Gastrocnemius medialis (tissue), 4 donors: ENCODE measurements around the gene ESF1. TPM values are rescaled to one million over a fixed set of nuclear protein-coding genes. Genes with fewer than 3 reads are reported as not detected.
A peak's percentile ranks its signal among the peaks of the same experiment; 100 is the strongest.

Experiments used
- ATAC-seq, 2 donors: fragments of 150-250 bp; one replicate each; pipeline ENCODE4 v1.9.1; 2016
- DNase-seq, 2 donors: peaks; one replicate each; pipeline ENCODE4 v3.0.0-alpha.2; 2019
- H3K27ac ChIP-seq, 4 donors: fragments of 200-600 bp; sonication (generic); 1 replicate in 1 of 4; 2 replicates in 3 of 4; pipeline ENCODE4 v1.5.1; 2016 to 2018; ENCODE audit warnings: mild to moderate bottlenecking in 2 of 4, moderate library complexity in 1 of 4
- H3K27me3 ChIP-seq, 3 donors: fragments of 200-600 bp; sonication (generic) in 2 of 3; 1 replicate in 1 of 3; 2 replicates in 2 of 3; pipeline versions ENCODE4 v1.5.1 to v1.6.0; 2016 to 2019; ENCODE audit warnings: mild to moderate bottlenecking in 1 of 3, moderate library complexity in 1 of 3
- H3K36me3 ChIP-seq, 2 donors: fragments of 200-600 bp; sonication (generic) in 1 of 2; one replicate each; pipeline ENCODE4 v1.5.1; 2017 to 2018
- H3K4me1 ChIP-seq, 2 donors: fragments of 200-600 bp; sonication (generic) in 1 of 2; one replicate each; pipeline ENCODE4 v1.5.1; 2016 to 2017; ENCODE audit warnings: mild to moderate bottlenecking in 2 of 2
- H3K4me3 ChIP-seq, 4 donors: fragments of 200-600 bp; sonication (generic) in 3 of 4; 1 replicate in 1 of 4; 2 replicates in 3 of 4; pipeline ENCODE4 v1.5.1; 2016 to 2019; ENCODE audit warnings: mild to moderate bottlenecking in 2 of 4
- H3K9me3 ChIP-seq, 3 donors: fragments of 200-600 bp; sonication (generic) in 2 of 3; 1 replicate in 1 of 3; 2 replicates in 2 of 3; pipeline ENCODE4 v1.5.1; 2016 to 2019
- POLR2A ChIP-seq, 2 donors: fragments of 450-650 bp; IDR thresholded peaks; one replicate each; pipeline ENCODE4 v1.6.1; 2017; ENCODE audit warnings: antibody characterized with exemption in 2 of 2, mild to moderate bottlenecking in 2 of 2, moderate library complexity in 2 of 2
- in situ Hi-C, 4 donors: fragments of 200-750 bp; cut with MboI; loops; one replicate each; pipeline versions ENCODE4 v1.15.0 to v1.8.0; 2017; ENCODE audit warnings: low sequenced_read_pairs in 4 of 4
- intact Hi-C: fragments of 100-400 bp; cut with DNase I; formaldehyde crosslinking; loops from one replicate; pipeline ENCODE4 v1.15.1; 2023; ENCODE audit warnings: low total_unique reads
- total RNA-seq, 4 donors: library from RNA; depleted of rRNA; stranded (reverse); fragments of >200 nt; gene quantifications; one replicate each; pipeline versions ENCODE4 v1.1.0 to v1.2.3, GENCODE V29; 2016
- TF ChIP-seq, protein P1 (sequence below), 5 experiments: fragments of 450-650 bp in 3 of 5; fragments of 200-600 bp in 2 of 5; sonication (generic) in 2 of 5; IDR thresholded peaks in 4 of 5; conservative IDR thresholded peaks in 1 of 5; 1 replicate in 4 of 5; 2 replicates in 1 of 5; pipeline ENCODE4 v1.5.1; 2016 to 2019; ENCODE audit warnings: antibody characterized with exemption in 5 of 5, mild to moderate bottlenecking in 3 of 5, moderate library complexity in 3 of 5

Gene ESF1
- total RNA-seq, 4 donors from 2014 or later, result 8.6 to 12.2 (median 10.8) TPM

DNA sequence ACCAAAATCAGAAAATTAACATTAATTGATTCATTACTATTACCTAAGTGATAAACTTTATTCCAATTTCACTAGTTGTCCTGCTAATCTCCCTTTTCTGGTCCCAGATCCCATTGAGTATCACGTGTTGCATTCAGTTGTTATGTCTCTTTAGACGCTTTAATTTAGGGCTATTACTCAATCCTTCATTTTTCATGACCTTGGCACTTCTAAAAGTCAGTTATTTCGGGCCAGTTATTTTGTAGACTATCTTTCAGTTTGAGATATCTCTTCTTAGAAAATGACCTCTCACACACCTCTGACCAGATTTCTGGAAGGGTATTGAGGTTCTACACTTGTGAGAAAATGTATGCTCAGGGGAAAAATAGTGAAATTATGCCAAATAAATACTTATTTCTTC, 112.0 kb downstream of the ESF1 start:
- Histone ChIP-seq H3K4me3 (no peak overlapping the region), H3K27me3 (no peaks in the 10 kb centered on the region), H3K27ac (no peak overlapping the region), H3K36me3 (no peaks in the 10 kb centered on the region), H3K4me1 (no peaks in the 10 kb centered on the region), H3K9me3 (no peaks in the 10 kb centered on the region)
- no peak for TF ChIP-seq POLR2A (IDR thresholded peaks at IDR 0.05)
- TF ChIP-seq, protein P1, sequence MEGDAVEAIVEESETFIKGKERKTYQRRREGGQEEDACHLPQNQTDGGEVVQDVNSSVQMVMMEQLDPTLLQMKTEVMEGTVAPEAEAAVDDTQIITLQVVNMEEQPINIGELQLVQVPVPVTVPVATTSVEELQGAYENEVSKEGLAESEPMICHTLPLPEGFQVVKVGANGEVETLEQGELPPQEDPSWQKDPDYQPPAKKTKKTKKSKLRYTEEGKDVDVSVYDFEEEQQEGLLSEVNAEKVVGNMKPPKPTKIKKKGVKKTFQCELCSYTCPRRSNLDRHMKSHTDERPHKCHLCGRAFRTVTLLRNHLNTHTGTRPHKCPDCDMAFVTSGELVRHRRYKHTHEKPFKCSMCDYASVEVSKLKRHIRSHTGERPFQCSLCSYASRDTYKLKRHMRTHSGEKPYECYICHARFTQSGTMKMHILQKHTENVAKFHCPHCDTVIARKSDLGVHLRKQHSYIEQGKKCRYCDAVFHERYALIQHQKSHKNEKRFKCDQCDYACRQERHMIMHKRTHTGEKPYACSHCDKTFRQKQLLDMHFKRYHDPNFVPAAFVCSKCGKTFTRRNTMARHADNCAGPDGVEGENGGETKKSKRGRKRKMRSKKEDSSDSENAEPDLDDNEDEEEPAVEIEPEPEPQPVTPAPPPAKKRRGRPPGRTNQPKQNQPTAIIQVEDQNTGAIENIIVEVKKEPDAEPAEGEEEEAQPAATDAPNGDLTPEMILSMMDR (IDR thresholded peaks at IDR 0.05 in 4 of 5, conservative IDR thresholded peaks at IDR 0.05 in 1 of 5), result no peak
- in situ Hi-C loops, result no loop called here
- no peak for ATAC-seq
- intact Hi-C loops, result loop anchor here (10.0 kb wide), 1 partner anchor 58 kb away; no protein-coding TSS in a partner anchor
- DNase-seq, result no peak

DNA sequence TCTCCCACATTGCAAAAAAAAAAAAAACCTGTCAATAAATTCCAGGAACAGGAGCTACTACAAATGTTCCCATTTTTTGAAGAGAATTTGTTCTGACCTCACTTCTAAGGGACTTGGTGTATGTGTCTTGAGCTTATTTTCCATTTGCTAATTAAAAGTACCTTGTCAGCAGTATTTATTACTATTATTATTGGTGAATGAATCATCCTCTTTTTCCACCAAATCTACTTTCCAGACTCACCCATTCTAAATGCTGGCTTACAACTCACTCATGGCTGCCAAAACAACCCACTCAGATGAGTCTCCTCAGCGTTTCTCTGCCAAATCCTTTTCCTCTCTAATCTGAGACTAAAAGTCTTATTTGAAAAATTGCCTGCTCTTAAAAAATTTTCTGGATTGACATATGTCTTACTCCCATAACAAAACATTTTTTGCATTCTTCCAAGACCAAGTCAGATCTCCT, 112.8 kb downstream of the ESF1 start:
- Histone ChIP-seq H3K27ac (peak overlapping the region in 1 of 4 donors; percentile 47), H3K27me3 (no peaks in the 10 kb centered on the region), H3K36me3 (no peaks in the 10 kb centered on the region), H3K9me3 (no peaks in the 10 kb centered on the region), H3K4me1 (no peaks in the 10 kb centered on the region), H3K4me3 (no peak overlapping the region)
- intact Hi-C loops (loop anchor here (10.0 kb wide), 1 partner anchor 57 kb away; no protein-coding TSS in a partner anchor), in situ Hi-C loops (no loop called here)
- TF ChIP-seq POLR2A (IDR thresholded peaks at IDR 0.05), result no peak
- TF ChIP-seq, protein P1 (IDR thresholded peaks at IDR 0.05 in 4 of 5, conservative IDR thresholded peaks at IDR 0.05 in 1 of 5), result no peak
- no peak for DNase-seq
- peak; percentile 41 to 60 for ATAC-seq

DNA sequence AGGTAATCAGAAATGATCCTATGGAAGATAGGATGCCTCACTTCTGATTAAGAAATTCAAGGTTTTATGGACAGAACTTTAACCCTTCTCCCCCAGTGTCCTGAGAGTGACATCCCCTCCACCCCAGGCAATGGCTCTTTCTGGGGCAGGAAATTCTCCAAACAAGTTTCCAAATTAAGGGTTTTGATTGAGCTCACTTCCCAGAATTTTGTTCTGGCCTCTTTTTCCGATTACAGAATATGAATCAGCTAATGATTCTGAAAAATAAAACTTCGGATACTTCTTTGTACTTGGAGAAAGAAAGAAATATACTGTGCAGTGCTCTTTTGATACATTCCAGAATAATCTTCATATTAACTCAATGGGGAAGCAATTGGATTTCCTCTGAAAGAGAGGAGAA, 113.2 kb downstream of the ESF1 start:
- TF ChIP-seq, protein P1 (IDR thresholded peaks at IDR 0.05 in 4 of 5, conservative IDR thresholded peaks at IDR 0.05 in 1 of 5), result no peak
- TF ChIP-seq POLR2A (IDR thresholded peaks at IDR 0.05), result no peak
- Histone ChIP-seq H3K36me3 (no peaks in the 10 kb centered on the region), H3K27me3 (no peaks in the 10 kb centered on the region), H3K27ac (peak overlapping the region in 1 of 4 donors; percentile 47), H3K4me3 (no peak overlapping the region), H3K4me1 (no peaks in the 10 kb centered on the region), H3K9me3 (no peaks in the 10 kb centered on the region)
- in situ Hi-C loops, result no loop called here
- ATAC-seq (no peak), DNase-seq (no peak)
- intact Hi-C loops, result loop anchor here (10.0 kb wide), 1 partner anchor 57 kb away; no protein-coding TSS in a partner anchor

DNA sequence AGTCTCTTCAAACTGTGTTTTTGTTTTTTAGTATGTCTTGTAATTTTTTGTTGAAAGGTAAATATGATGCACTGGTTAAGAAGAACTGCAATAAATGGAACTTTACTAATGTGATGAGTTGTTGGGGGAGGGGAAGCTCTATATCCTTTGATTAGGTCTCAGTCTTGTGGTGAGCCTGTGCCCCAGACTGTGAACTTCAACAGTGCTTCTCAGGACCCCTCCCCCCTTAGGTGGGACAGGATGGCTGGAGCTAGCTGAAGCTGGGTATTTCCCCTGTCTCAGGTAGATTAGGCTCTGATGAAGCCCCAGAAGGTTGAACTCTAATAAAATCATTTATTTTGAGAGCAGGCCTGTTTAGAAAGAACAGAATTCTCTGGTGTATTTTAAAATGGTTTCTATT, 114.6 kb downstream of the ESF1 start:
- DNase-seq (no peak), ATAC-seq (no peak)
- TF ChIP-seq POLR2A (IDR thresholded peaks at IDR 0.05), result no peak
- TF ChIP-seq, protein P1 (IDR thresholded peaks at IDR 0.05 in 4 of 5, conservative IDR thresholded peaks at IDR 0.05 in 1 of 5), result no peak
- intact Hi-C loops (loop anchor here (10.0 kb wide), 1 partner anchor 55 kb away; no protein-coding TSS in a partner anchor), in situ Hi-C loops (no loop called here)
- H3K36me3 ChIP-seq, result no peaks in the 10 kb centered on the region
- no peak overlapping the region for H3K4me3 ChIP-seq
- no peak overlapping the region for H3K27ac ChIP-seq
- no peaks in the 10 kb centered on the region for H3K4me1 ChIP-seq
- no peaks in the 10 kb centered on the region for H3K9me3 ChIP-seq
- H3K27me3 ChIP-seq, result no peaks in the 10 kb centered on the region
